Mesothelial cell of epicardium (in vitro differentiated cells): ENCODE measurements around the gene RBM4B. TPM values are rescaled to one million over a fixed set of nuclear protein-coding genes. Genes with fewer than 3 reads are reported as not detected.

Source experiments
- DNase-seq, 2 experiments: peaks; one replicate each; pipeline ENCODE4 v3.0.0; 2021; ENCODE audit warnings: low spot score in 2 of 2; ENCODE audit not compliant: unreplicated experiment in 2 of 2
- H3K27ac Mint-ChIP-seq: 2 replicates; pipeline ENCODE4 v1.8.0; 2021; ENCODE audit warnings: mixed read lengths
- H3K27me3 Mint-ChIP-seq: 2 replicates; pipeline ENCODE4 v1.8.0; 2021; ENCODE audit warnings: low read depth, mixed read lengths
- H3K36me3 Mint-ChIP-seq: 2 replicates; pipeline ENCODE4 v1.8.0; 2021; ENCODE audit warnings: mixed read lengths
- H3K4me1 Mint-ChIP-seq: 2 replicates; pipeline ENCODE4 v1.8.0; 2021; ENCODE audit warnings: mixed read lengths
- H3K4me3 Mint-ChIP-seq: 2 replicates; pipeline ENCODE4 v1.8.0; 2021; ENCODE audit warnings: mild to moderate bottlenecking, moderate library complexity, mixed read lengths
- H3K9me3 Mint-ChIP-seq: 2 replicates; pipeline ENCODE4 v1.8.0; 2021; ENCODE audit warnings: mixed read lengths
- total RNA-seq: library from RNA; stranded (reverse); gene quantifications from 3 replicates; pipeline ENCODE4 v1.2.1, GENCODE V29; 2021
- TF ChIP-seq, protein P1 (sequence below): fragments of 200-600 bp; sonication (generic); IDR thresholded peaks from one replicate; pipeline ENCODE4 v1.5.0; 2021; ENCODE audit warnings: antibody characterized with exemption; ENCODE audit not compliant: unreplicated experiment

The RBM4B gene
- total RNA-seq, 1 donor from 2014 or later = 39.6 TPM

DNA sequence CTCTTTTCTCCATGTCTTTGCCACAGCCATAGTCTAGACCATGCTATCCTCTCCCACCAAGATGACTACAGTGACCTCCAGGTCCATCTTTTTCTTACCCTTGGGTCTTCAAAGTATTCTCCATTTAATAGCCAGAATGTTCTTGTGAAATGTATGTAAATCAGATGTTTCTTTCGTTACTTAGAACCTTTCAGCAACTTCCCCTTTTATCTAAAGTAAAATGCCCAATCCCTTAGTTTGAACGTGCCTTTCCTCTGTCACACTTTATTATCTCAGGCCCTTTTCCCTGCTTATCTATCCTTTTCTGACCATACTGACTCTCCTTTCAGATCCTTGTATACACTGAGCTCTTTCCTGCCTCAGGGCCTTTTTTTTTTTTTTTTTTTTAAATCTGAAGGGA is 17.9 kb downstream of the RBM4B start:
- H3K9me3 Mint-ChIP-seq = no peaks in the 10 kb centered on the region
- peak overlapping the region; percentile 7 for H3K27ac Mint-ChIP-seq
- no peaks in the 10 kb centered on the region for H3K4me1 Mint-ChIP-seq
- no peak overlapping the region for H3K4me3 Mint-ChIP-seq
- peaks cover 21% of the 10 kb centered on the region for H3K36me3 Mint-ChIP-seq
- no peaks in the 10 kb centered on the region for H3K27me3 Mint-ChIP-seq
- TF ChIP-seq, protein P1, sequence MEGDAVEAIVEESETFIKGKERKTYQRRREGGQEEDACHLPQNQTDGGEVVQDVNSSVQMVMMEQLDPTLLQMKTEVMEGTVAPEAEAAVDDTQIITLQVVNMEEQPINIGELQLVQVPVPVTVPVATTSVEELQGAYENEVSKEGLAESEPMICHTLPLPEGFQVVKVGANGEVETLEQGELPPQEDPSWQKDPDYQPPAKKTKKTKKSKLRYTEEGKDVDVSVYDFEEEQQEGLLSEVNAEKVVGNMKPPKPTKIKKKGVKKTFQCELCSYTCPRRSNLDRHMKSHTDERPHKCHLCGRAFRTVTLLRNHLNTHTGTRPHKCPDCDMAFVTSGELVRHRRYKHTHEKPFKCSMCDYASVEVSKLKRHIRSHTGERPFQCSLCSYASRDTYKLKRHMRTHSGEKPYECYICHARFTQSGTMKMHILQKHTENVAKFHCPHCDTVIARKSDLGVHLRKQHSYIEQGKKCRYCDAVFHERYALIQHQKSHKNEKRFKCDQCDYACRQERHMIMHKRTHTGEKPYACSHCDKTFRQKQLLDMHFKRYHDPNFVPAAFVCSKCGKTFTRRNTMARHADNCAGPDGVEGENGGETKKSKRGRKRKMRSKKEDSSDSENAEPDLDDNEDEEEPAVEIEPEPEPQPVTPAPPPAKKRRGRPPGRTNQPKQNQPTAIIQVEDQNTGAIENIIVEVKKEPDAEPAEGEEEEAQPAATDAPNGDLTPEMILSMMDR = no peak
- DNase-seq = no peak

DNA sequence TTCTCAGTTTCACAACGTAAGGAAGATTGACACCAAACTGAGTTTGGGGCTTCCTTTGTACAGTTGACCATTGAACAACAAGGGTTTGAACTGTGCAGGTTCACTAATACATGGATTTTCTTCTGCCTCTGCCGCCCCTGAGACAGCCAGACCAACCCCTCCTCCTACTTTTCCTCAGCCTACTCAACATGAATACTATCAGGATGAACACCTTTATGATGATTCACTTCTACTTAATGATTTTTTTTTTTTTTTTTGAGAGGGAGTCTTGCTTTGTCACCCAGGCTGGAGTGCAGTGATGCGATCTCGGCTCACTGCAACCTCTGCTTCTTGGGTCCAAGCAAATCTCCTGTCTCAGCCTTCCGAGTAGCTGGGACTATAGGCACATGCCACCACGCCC is 24.6 kb downstream of the RBM4B start:
- H3K27ac Mint-ChIP-seq = no peak overlapping the region
- TF ChIP-seq, protein P1 = no peak
- no peak for DNase-seq

DNA sequence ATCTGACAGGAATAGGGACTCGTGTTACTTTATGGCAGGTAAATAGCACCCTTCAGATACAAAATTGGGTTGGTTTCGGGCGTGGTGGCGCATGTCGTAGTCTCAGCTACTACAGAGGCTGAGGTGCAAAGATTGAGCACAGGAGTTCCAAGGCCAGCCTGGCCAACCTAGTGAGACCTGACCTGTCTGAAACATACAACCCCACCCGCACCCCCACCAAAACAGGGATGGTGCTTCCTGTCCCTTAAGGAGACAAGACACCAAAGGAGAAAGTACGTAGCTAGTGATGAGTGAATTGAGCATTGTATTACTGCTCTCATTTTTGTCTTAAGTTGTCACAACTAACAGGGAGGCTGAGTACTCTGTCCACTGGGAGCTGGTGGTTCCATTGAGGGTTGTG is 25.0 kb downstream of the RBM4B start:
- Mint-ChIP-seq H3K27me3 (no peaks in the 10 kb centered on the region), H3K27ac (no peak overlapping the region), H3K4me1 (no peaks in the 10 kb centered on the region), H3K4me3 (no peak overlapping the region), H3K36me3 (peaks cover 40% of the 10 kb centered on the region), H3K9me3 (no peaks in the 10 kb centered on the region)
- no peak for DNase-seq
- TF ChIP-seq, protein P1 = no peak

More for the DNA sequence above, 24.6 kb downstream of the RBM4B start:
- H3K27me3 Mint-ChIP-seq = no peaks in the 10 kb centered on the region
- no peak overlapping the region for H3K4me3 Mint-ChIP-seq
- no peaks in the 10 kb centered on the region for H3K9me3 Mint-ChIP-seq
- H3K4me1 Mint-ChIP-seq = no peaks in the 10 kb centered on the region
- peaks cover 40% of the 10 kb centered on the region for H3K36me3 Mint-ChIP-seq

DNA sequence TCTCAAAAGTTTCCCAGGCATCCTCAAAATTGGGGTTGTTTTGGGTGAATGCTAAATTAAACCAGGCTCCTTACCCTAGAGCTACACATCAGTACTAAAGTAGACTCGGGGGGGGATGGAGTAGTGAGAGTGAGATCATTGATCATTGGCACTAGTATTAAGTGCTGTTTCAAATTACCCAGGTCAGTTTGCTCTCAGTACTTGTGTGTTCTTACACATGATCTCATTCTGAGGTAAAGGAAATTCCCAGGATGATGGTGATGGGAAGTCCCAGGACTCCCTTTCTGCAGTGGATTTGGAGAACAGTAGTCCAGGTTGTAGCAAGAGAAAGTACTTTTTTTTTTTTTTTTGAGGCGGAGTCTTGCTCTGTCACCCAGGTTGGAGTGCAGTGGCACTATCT is 26.7 kb downstream of the RBM4B start:
- Mint-ChIP-seq H3K27ac (no peak overlapping the region), H3K27me3 (no peaks in the 10 kb centered on the region), H3K36me3 (peaks cover 56% of the 10 kb centered on the region), H3K9me3 (no peaks in the 10 kb centered on the region), H3K4me3 (no peak overlapping the region), H3K4me1 (peaks cover 4% of the 10 kb centered on the region)
- DNase-seq = no peak
- TF ChIP-seq, protein P1 = no peak

DNA sequence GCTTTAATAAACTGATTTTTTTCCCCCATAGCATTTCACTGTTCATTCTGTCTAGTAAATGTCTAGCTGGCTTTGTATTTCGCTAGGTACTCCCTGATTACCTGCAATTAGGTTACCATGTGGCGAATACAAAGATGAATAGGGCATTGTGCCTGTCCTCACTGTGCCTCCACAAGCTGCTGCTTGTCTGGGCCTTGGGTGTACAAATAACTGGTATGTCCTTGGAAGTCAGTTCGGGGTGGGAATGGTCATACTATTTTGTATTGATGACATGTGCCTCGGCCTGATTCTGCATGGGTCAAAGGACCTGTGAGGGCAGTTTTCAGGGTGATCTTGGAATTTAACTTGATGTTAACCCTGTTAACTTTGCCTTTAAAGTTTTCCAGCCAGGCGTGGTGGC is 27.8 kb downstream of the RBM4B start:
- TF ChIP-seq, protein P1 = no peak
- Mint-ChIP-seq H3K27me3 (no peaks in the 10 kb centered on the region), H3K36me3 (peaks cover 58% of the 10 kb centered on the region), H3K27ac (no peak overlapping the region), H3K9me3 (no peaks in the 10 kb centered on the region), H3K4me1 (peaks cover 15% of the 10 kb centered on the region), H3K4me3 (no peak overlapping the region)
- DNase-seq = no peak

DNA sequence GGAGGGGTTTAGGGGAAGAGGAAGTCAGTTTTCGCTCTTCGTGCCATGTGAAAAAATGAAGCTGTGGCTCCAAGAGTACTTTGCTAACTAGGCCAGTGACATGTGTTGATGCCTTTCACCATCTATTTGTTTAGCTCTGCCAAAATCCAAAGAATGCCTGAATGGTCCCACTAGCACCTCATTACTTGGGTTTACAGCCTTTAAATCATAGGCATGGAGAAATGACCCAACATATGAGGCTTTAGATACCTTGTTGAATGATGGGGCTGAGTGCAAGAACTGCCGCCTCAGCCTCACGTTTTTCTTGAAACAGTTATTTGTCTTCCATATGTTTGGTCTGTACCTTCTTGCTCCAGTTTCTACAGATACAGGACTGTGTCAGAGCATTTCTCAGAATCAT is 30.9 kb downstream of the RBM4B start:
- H3K27ac Mint-ChIP-seq = no peak overlapping the region

More for the DNA sequence above, 30.9 kb downstream of the RBM4B start:
- Mint-ChIP-seq H3K4me3 (no peak overlapping the region), H3K27me3 (no peaks in the 10 kb centered on the region), H3K9me3 (no peaks in the 10 kb centered on the region), H3K4me1 (peaks cover 46% of the 10 kb centered on the region), H3K36me3 (peaks cover 68% of the 10 kb centered on the region)
- TF ChIP-seq, protein P1 = no peak
- DNase-seq = no peak
